Activated CD8-positive, alpha-beta memory T cell treated with anti-CD3 and anti-CD28 coated beads, Interleukin-2, amount 50 U/mL, for 4 hours (primary cell): ENCODE measurements around the gene BRCA1.

Experiments
- DNase-seq: peaks from one replicate; pipeline ENCODE4 v3.0.0-alpha.2; 2020

BRCA1 gene

DNA sequence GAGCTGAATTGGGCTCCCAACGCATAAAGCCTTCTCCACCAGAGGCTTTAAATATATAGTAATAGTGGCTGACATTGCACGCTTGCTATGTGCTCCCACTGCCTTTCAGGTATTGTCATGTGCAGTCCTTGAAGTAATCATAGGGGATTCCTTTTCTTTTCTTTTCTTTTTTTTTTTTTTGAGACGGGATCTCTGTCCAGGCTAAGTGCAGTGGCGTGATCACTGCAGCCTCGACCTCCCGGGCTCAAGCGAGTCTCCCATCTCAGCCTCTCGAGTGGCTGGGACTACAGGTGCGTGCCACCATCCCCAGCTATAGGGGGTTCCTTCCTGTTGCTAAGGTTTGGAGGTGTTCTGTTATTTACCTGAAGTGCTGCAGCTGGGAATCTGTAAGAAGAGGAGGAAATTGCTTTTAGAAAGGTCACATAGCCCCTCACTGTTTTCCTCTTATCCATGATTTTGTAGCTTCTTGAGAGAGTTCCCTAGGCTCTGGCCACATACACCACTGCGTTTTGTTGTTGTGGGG, 126.1 kb downstream of the BRCA1 start:
- no peak for DNase-seq

DNA sequence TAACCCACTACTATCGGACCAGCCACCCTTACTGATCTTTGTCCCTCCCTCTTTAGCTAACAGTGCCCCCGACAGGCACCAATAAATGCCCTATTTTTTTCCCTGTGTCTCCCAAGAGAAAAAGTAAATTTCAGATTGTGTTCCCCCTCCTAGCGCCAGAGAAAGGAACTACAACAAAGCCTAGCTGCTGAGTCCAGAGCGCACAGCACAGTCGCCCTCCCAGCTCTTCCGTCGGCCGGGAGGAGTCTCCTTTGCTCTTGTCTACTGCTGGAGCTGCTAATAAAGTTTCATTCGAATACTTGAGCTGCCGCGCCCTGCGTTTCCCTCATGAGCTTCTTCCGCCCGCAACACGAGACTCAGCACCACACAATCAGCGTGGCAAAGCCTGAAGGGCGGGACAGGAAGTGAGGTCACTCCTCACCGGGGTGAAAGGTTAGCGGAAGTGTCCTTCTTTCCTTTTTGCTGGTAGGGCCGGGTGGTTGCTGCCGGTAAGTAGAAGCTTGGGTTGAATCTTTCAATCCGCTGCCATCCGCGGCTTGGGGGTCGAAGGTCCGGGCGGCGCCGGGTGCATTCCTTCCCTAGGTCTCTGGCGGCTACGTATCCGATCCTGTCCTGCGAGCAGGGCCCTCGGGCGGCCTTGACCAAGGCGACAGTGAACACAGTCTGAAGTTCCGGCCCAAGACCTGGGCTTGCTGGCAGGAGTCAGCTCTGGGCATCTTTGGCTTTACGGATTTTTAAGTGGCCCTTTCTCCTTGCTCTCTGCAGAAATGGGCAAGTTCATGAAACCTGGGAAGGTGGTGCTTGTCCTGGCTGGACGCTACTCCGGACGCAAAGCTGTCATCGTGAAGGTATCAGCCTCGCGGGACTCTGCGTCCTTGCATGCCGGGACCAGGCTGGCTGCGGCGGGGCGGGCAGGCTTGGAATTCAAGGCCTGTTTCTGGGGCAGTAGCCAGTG, 126.9 kb downstream of the BRCA1 start, which contains the start of gene RPL27:
TSS of gene RPL27 (plus strand) at position 436 of the 955 bp plus-strand sequence. CDS start at position 768, 332 bp downstream.
- peak; percentile 98 for DNase-seq

- no peak for DNase-seq
These were observed 127.7 kb downstream of the BRCA1 start for GRCh38 chr17:42997390-42997983.
